Mesenchymal stem cell (in vitro differentiated cells and primary cell): ENCODE results near the gene SRP68.

Source experiments
- DNase-seq: peaks from one replicate; pipeline ENCODE4 v3.0.0-alpha.2; 2013
- H2AFZ ChIP-seq: one replicate; pipeline ENCODE4 v1.6.1; 2013; ENCODE audit warnings: low read depth, mild to moderate bottlenecking, control low read depth, inconsistent platforms, low read length, moderate library complexity
- H2AK5ac ChIP-seq: 2 replicates; pipeline ENCODE4 v1.6.1; 2013; ENCODE audit warnings: low read length, moderate library complexity, mild to moderate bottlenecking, inconsistent platforms; ENCODE audit not compliant: severe bottlenecking
- H2BK120ac ChIP-seq: one replicate; pipeline ENCODE4 v1.6.1; 2013; ENCODE audit warnings: low read depth, mild to moderate bottlenecking, inconsistent platforms, low read length, moderate library complexity
- H2BK12ac ChIP-seq, 2 experiments: one replicate each; pipeline ENCODE4 v1.6.1; 2013; ENCODE audit warnings: inconsistent platforms in 2 of 2, low read length in 2 of 2, mild to moderate bottlenecking in 2 of 2, moderate library complexity in 2 of 2, control low read depth in 1 of 2
- H2BK15ac ChIP-seq: one replicate; pipeline ENCODE4 v1.6.1; 2013; ENCODE audit warnings: mild to moderate bottlenecking, low read depth, inconsistent platforms; ENCODE audit not compliant: poor library complexity, severe bottlenecking
- H2BK5ac ChIP-seq: 2 replicates; pipeline ENCODE4 v1.6.1; 2013; ENCODE audit warnings: low read depth, mild to moderate bottlenecking, low read length, control low read depth, inconsistent platforms; ENCODE audit not compliant: poor library complexity, severe bottlenecking
- H3K14ac ChIP-seq, 2 experiments: one replicate each; pipeline ENCODE4 v1.6.1; 2013; ENCODE audit warnings: inconsistent platforms in 2 of 2, low read length in 2 of 2, control low read depth in 1 of 2, mild to moderate bottlenecking in 1 of 2, moderate library complexity in 1 of 2
- H3K18ac ChIP-seq, 2 experiments: one replicate each; pipeline ENCODE4 v1.6.1; 2013; ENCODE audit warnings: inconsistent platforms in 2 of 2, low read length in 2 of 2, control low read depth in 1 of 2, low read depth in 1 of 2, mild to moderate bottlenecking in 1 of 2
- H3K23ac ChIP-seq, 2 experiments: one replicate each; pipeline ENCODE4 v1.6.1; 2013; ENCODE audit warnings: inconsistent platforms in 2 of 2, low read length in 2 of 2, mild to moderate bottlenecking in 2 of 2, moderate library complexity in 2 of 2, control low read depth in 1 of 2
- H3K27ac ChIP-seq: 2 replicates; pipeline ENCODE4 v1.5.1; 2013; ENCODE audit warnings: mild to moderate bottlenecking, moderate library complexity, low read length, control low read depth, inconsistent platforms; ENCODE audit not compliant: poor library complexity, severe bottlenecking
- H3K27me3 ChIP-seq, 2 experiments: 2 replicates each; pipeline versions ENCODE4 v1.6.1 to v1.7.0; 2013; ENCODE audit warnings: low read length in 2 of 2, mild to moderate bottlenecking in 2 of 2, moderate library complexity in 2 of 2, control low read depth in 1 of 2, inconsistent platforms in 1 of 2; ENCODE audit not compliant: control insufficient read depth in 1 of 2, insufficient read depth in 1 of 2
- H3K36me3 ChIP-seq, 2 experiments: 2 replicates each; pipeline versions ENCODE4 v1.6.1 to v1.7.0; 2013; ENCODE audit warnings: low read length in 2 of 2, control low read depth in 1 of 2, inconsistent platforms in 1 of 2, low read depth in 1 of 2, mild to moderate bottlenecking in 1 of 2; ENCODE audit not compliant: insufficient read depth in 2 of 2, control insufficient read depth in 1 of 2
- H3K4ac ChIP-seq, 2 experiments: one replicate each; pipeline ENCODE4 v1.6.1; 2013; ENCODE audit warnings: inconsistent platforms in 2 of 2, low read length in 2 of 2, mild to moderate bottlenecking in 2 of 2, moderate library complexity in 2 of 2, control low read depth in 1 of 2, low read depth in 1 of 2
- H3K4me1 ChIP-seq: 2 replicates; pipeline ENCODE4 v1.6.1; 2013; ENCODE audit warnings: low read depth, low read length, control low read depth; ENCODE audit not compliant: control insufficient read depth, insufficient read depth
- H3K4me2 ChIP-seq: 2 replicates; pipeline ENCODE4 v1.6.1; 2013; ENCODE audit warnings: low read length, mild to moderate bottlenecking, inconsistent platforms; ENCODE audit not compliant: poor library complexity, severe bottlenecking
- H3K4me3 ChIP-seq, 2 experiments: 2 replicates each; pipeline versions ENCODE4 v1.5.1 to v1.7.0; 2013; ENCODE audit warnings: low read length in 2 of 2, mild to moderate bottlenecking in 2 of 2, control low read depth in 1 of 2, low read depth in 1 of 2; ENCODE audit not compliant: insufficient read depth in 1 of 2
- H3K79me1 ChIP-seq: replicated peaks from 2 replicates; pipeline ENCODE4 v1.6.1; 2013; ENCODE audit warnings: mild to moderate bottlenecking, control low read depth, low read length, inconsistent platforms; ENCODE audit not compliant: poor library complexity, severe bottlenecking
- H3K9ac ChIP-seq: 2 replicates; pipeline ENCODE4 v1.7.0; 2013; ENCODE audit warnings: mild to moderate bottlenecking, low read length, moderate library complexity
- H3K9me3 ChIP-seq: 2 replicates; pipeline ENCODE4 v1.7.0; 2013; ENCODE audit warnings: mild to moderate bottlenecking, low read length; ENCODE audit not compliant: control insufficient read depth
- H4K8ac ChIP-seq: one replicate; pipeline ENCODE4 v1.6.1; 2013; ENCODE audit warnings: inconsistent platforms, mild to moderate bottlenecking, low read length, moderate library complexity
- H4K91ac ChIP-seq: one replicate; pipeline ENCODE4 v1.6.1; 2013; ENCODE audit warnings: mild to moderate bottlenecking, low read length, inconsistent platforms
- WGBS: methylation state at CpG from one replicate; pipeline ENCODE4 v1.1.7; 2013; ENCODE audit warnings: mixed read lengths; 5-methylcytosine and 5-hydroxymethylcytosine counted together

SRP68 gene

DNA sequence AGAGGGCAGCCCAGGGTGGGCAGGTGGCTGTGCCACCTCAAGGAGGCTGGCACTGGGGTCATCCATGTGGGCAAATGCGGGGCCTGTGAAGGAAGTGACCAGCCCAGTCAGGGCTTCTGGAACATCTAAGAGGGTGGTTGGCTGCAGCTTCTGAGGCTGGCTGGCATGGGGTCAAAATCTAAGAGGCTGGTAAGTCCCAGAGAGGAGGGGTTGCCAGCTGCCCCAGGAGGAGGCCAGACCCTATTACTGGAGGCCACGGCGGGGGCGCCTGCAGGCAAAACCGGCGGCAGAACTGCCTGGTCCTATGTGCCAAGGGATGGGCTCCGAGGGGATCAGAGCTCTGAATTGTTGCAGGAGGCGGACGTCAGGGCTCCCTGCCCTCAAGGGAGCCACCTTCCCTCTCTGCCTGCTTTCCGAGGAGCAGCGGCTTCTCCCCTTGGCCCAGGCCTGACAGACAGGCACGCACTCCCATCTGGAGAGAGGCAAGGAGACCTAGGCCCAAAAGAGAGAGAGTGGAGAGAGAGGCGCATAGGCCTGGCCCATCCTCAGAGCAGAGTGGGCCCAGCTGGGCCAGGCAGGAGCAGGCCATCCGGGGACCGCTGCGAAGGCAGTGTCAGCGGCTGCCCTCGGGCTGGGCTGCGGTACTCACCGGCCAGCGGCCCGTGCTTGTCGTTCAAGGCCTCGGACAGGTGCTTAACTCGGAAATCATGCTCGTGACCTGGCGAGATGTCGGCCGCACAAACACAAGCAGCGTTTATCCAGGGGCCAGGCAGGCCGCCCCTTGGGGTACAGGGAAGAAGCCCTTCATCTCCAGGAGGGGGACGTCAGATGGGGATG, 17.6 kb upstream of the SRP68 start:
- H4K91ac ChIP-seq = no peak overlapping the region
- H3K14ac ChIP-seq = no peak overlapping the region
- 97% methylated on average over 32 of the region's 32 CpGs for WGBS
- H2AFZ ChIP-seq = no peak overlapping the region
- H3K4me2 ChIP-seq = no peak overlapping the region
- no peak overlapping the region for H3K4ac ChIP-seq
- H3K23ac ChIP-seq = no peak overlapping the region
- no peak overlapping the region for H3K18ac ChIP-seq
- no peak overlapping the region for H2BK15ac ChIP-seq
- H3K27me3 ChIP-seq = no peaks in the 10 kb centered on the region
- no peak overlapping the region for H2BK12ac ChIP-seq
- no peak overlapping the region for H3K4me3 ChIP-seq
- no peak for DNase-seq
- H3K9me3 ChIP-seq = no peaks in the 10 kb centered on the region
- H4K8ac ChIP-seq = no peak overlapping the region
- no peak overlapping the region for H3K9ac ChIP-seq
- H3K79me1 ChIP-seq = peaks cover 54% of the 10 kb centered on the region
- H3K4me1 ChIP-seq = no peaks in the 10 kb centered on the region
- no peak overlapping the region for H2AK5ac ChIP-seq
- H2BK5ac ChIP-seq = no peak overlapping the region
- H3K36me3 ChIP-seq = peaks cover 91 to 100% of the 10 kb centered on the region in 2 experiments
- no peak overlapping the region for H2BK120ac ChIP-seq
- no peak overlapping the region for H3K27ac ChIP-seq

- Histone ChIP-seq H2BK15ac (no peak overlapping the region), H3K36me3 (peaks cover 94 to 98% of the 10 kb centered on the region in 2 experiments), H3K27ac (no peak overlapping the region), H3K4me1 (no peaks in the 10 kb centered on the region), H3K9ac (no peak overlapping the region), H3K79me1 (peaks cover 49% of the 10 kb centered on the region), H3K14ac (no peak overlapping the region), H3K18ac (no peak overlapping the region), H2AFZ (no peak overlapping the region), H3K23ac (no peak overlapping the region), H3K4ac (no peak overlapping the region), H2BK12ac (no peak overlapping the region), H2AK5ac (no peak overlapping the region), H4K91ac (no peak overlapping the region), H4K8ac (no peak overlapping the region), H2BK120ac (no peak overlapping the region), H3K4me3 (no peak overlapping the region), H2BK5ac (no peak overlapping the region), H3K9me3 (no peaks in the 10 kb centered on the region), H3K27me3 (no peaks in the 10 kb centered on the region), H3K4me2 (no peak overlapping the region)
- 97% methylated on average over 25 of the region's 25 CpGs for WGBS
- no peak for DNase-seq
Measured at GRCh38 chr17:76088868-76089576, 16.7 kb upstream of the SRP68 start.

- Histone ChIP-seq H4K8ac (no peak overlapping the region), H3K9ac (no peak overlapping the region), H2BK5ac (no peak overlapping the region), H2BK120ac (no peak overlapping the region), H2BK12ac (no peak overlapping the region), H3K4me3 (no peak overlapping the region), H3K27me3 (no peaks in the 10 kb centered on the region), H2BK15ac (no peak overlapping the region), H2AK5ac (no peak overlapping the region), H3K4me1 (peaks cover 2% of the 10 kb centered on the region), H3K4ac (no peak overlapping the region), H3K27ac (no peak overlapping the region), H3K9me3 (no peaks in the 10 kb centered on the region), H3K14ac (no peak overlapping the region), H4K91ac (no peak overlapping the region), H3K23ac (no peak overlapping the region), H2AFZ (no peak overlapping the region), H3K36me3 (peaks cover 94 to 98% of the 10 kb centered on the region in 2 experiments), H3K4me2 (no peak overlapping the region), H3K18ac (no peak overlapping the region), H3K79me1 (peaks cover 41% of the 10 kb centered on the region)
- no peak for DNase-seq
- 94% methylated on average over 25 of the region's 25 CpGs for WGBS
Measured at GRCh38 chr17:76088041-76088867, 15.9 kb upstream of the SRP68 start.

DNA sequence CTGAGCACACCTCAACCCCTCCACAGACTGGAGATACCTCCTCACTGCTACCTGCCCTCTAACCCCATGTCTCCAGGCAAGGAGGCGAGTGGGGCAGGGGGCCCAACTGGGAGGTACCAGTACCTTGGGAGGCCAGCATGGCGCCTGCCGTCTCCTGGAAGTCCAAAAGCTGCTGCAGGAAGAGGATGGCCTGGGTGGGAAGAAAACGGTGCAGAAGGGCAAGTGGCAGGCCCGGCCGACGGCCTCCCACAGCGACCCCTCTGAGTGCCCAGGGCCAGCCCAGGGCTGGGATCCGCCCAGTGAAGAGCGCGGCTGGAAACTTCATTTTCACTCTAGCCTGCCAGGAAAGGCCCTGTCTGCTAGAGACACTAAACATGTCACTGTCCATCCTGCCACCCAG, 15.2 kb upstream of the SRP68 start:
- Histone ChIP-seq H3K4me2 (no peak overlapping the region), H3K79me1 (peaks cover 34% of the 10 kb centered on the region), H2BK15ac (no peak overlapping the region), H4K8ac (no peak overlapping the region), H4K91ac (peak overlapping the region; percentile 34), H3K27me3 (no peaks in the 10 kb centered on the region), H3K18ac (no peak overlapping the region), H2BK5ac (no peak overlapping the region), H3K4ac (no peak overlapping the region), H2BK120ac (no peak overlapping the region), H3K9ac (no peak overlapping the region), H2AFZ (no peak overlapping the region), H3K4me1 (peaks cover 3% of the 10 kb centered on the region), H3K23ac (no peak overlapping the region), H3K36me3 (peaks cover 94 to 98% of the 10 kb centered on the region in 2 experiments), H3K14ac (no peak overlapping the region), H2AK5ac (no peak overlapping the region), H3K9me3 (no peaks in the 10 kb centered on the region), H3K4me3 (no peak overlapping the region), H3K27ac (no peak overlapping the region), H2BK12ac (no peak overlapping the region)
- WGBS = 94% methylated on average over 11 of the region's 11 CpGs
- no peak for DNase-seq
